Measurements from ENCODE around the gene CNOT10. TPM values are rescaled to one million over a fixed set of nuclear protein-coding genes. Genes with fewer than 3 reads are reported as not detected.

Gene CNOT10
- polyA plus RNA-seq, 1 of the 3 experiments (the other 2 are of a cell fraction) = 23.5 TPM

DNA sequence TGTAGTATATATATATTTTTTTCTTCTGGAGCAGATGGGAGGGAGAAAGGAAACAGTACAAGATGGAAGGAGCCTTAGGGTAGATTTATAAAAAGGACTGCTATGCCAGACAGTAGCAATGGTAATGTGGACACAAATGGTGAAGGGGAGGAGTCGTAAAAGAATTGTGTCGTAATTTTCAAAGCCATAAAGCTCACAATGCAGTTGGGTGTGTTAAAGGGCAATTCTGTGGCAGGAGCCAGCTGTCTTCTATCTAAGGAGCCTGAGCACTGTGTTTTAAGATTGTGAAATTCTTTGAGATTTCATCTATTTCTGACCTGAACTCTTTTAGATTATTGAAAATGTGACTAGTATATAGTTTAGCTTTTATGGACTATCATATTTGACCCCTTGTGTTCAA, 58.9 kb downstream of the CNOT10 start:
- no peaks in the 10 kb centered on the region for H3K4me1 ChIP-seq (ENCODE audit: control insufficient read depth in 1 of 2, insufficient read depth in 2 of 2, low read depth in 1 of 2, low read length in 1 of 2)
- H4K20me1 ChIP-seq (ENCODE audit: insufficient read depth) = no peaks in the 10 kb centered on the region
- CTCF ChIA-PET = interaction anchor here (1.0 to 2.5 kb wide), 3 partner anchors 9 to 190 kb away, joined by 3 to 11 read pairs (median 3); no protein-coding TSS in a partner anchor
- H3K4me2 ChIP-seq = no peak overlapping the region
- 98% methylated on average over 2 of the region's 2 CpGs for WGBS (ENCODE audit: low lambda C conversion rate)
- no peaks in the 10 kb centered on the region for H3K79me2 ChIP-seq (ENCODE audit: insufficient read depth)
- no peak for DNase-seq
- POLR2A ChIA-PET = no interaction called here
- H3K36me3 ChIP-seq (replicated peaks in 1 of 2; ENCODE audit: control insufficient read depth in 1 of 2, insufficient read depth in 2 of 2, low read length in 1 of 2) = peaks cover 0 to 4% of the 10 kb centered on the region in 2 experiments
- H3F3A ChIP-seq (replicated peaks; ENCODE audit: insufficient read depth) = no peaks in the 10 kb centered on the region
- no peak overlapping the region for H3K4me3 ChIP-seq (ENCODE audit: low read depth in 2 of 2, low read length in 1 of 2)
- no peak overlapping the region for H3K9ac ChIP-seq
- no peak overlapping the region for H2AFZ ChIP-seq (ENCODE audit: low read depth)
- no peak overlapping the region for H3K27ac ChIP-seq (ENCODE audit: low read depth in 2 of 2, low read length in 1 of 2)
- no peaks in the 10 kb centered on the region for H3K9me3 ChIP-seq
- H3K27me3 ChIP-seq (ENCODE audit: insufficient read depth) = no peaks in the 10 kb centered on the region
- no peaks in the 10 kb centered on the region for H3K9me2 ChIP-seq
- no peak for TF ChIP-seq CHD2 (IDR thresholded peaks at IDR 0.05; ENCODE audit: low read length, partially characterized antibody)
- TF ChIP-seq SMC3 (IDR thresholded peaks at IDR 0.05; ENCODE audit: low read depth, low read length) = no peak
- no peak for TF ChIP-seq MEF2A (IDR thresholded peaks at IDR 0.05; ENCODE audit: borderline replicate concordance, low read depth)
- no peak for TF ChIP-seq TEAD4 (IDR thresholded peaks at IDR 0.05; ENCODE audit: borderline replicate concordance, insufficient read depth)
- no peak for TF ChIP-seq EZH2phosphoT487 (IDR thresholded peaks at IDR 0.05; ENCODE audit: borderline replicate concordance, low read depth)
- TF ChIP-seq SIN3A (IDR thresholded peaks at IDR 0.05; ENCODE audit: borderline replicate concordance, low read depth, low read length) = no peak
- no peak for TF ChIP-seq ELF1 (IDR thresholded peaks at IDR 0.05)
- no peak for TF ChIP-seq RCOR1 (IDR thresholded peaks at IDR 0.05; ENCODE audit: low read length)
- TF ChIP-seq, protein P1, sequence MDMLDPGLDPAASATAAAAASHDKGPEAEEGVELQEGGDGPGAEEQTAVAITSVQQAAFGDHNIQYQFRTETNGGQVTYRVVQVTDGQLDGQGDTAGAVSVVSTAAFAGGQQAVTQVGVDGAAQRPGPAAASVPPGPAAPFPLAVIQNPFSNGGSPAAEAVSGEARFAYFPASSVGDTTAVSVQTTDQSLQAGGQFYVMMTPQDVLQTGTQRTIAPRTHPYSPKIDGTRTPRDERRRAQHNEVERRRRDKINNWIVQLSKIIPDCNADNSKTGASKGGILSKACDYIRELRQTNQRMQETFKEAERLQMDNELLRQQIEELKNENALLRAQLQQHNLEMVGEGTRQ (IDR thresholded peaks at IDR 0.05; ENCODE audit: borderline replicate concordance, low read depth, low read length) = no peak
- no peak for TF ChIP-seq FOXJ3 (CRISPR knock-in tag; IDR thresholded peaks at IDR 0.05)
- TF ChIP-seq, protein P2, sequence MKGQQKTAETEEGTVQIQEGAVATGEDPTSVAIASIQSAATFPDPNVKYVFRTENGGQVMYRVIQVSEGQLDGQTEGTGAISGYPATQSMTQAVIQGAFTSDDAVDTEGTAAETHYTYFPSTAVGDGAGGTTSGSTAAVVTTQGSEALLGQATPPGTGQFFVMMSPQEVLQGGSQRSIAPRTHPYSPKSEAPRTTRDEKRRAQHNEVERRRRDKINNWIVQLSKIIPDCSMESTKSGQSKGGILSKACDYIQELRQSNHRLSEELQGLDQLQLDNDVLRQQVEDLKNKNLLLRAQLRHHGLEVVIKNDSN (IDR thresholded peaks at IDR 0.05; ENCODE audit: borderline replicate concordance, low read depth) = no peak
- no peak for TF ChIP-seq FOSL2 (IDR thresholded peaks at IDR 0.05; ENCODE audit: borderline replicate concordance, low read depth)
- TF ChIP-seq NFIC (IDR thresholded peaks at IDR 0.05; ENCODE audit: borderline replicate concordance) = no peak
- TF ChIP-seq FOXM1 (IDR thresholded peaks at IDR 0.05; ENCODE audit: low read depth) = no peak
- TF ChIP-seq GABPA (IDR thresholded peaks at IDR 0.05; ENCODE audit: low read depth) = no peak
- no peak for TF ChIP-seq YY1 (IDR thresholded peaks at IDR 0.05; ENCODE audit: low read depth)
- TF ChIP-seq, protein P3, sequence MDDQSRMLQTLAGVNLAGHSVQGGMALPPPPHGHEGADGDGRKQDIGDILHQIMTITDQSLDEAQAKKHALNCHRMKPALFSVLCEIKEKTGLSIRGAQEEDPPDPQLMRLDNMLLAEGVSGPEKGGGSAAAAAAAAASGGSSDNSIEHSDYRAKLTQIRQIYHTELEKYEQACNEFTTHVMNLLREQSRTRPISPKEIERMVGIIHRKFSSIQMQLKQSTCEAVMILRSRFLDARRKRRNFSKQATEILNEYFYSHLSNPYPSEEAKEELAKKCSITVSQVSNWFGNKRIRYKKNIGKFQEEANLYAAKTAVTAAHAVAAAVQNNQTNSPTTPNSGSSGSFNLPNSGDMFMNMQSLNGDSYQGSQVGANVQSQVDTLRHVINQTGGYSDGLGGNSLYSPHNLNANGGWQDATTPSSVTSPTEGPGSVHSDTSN (IDR thresholded peaks at IDR 0.05) = no peak
- TF ChIP-seq RAD21 (IDR thresholded peaks at IDR 0.05; ENCODE audit: low read length) = no peak
